Measurements from ENCODE around the gene OR10A4. TPM values are rescaled to one million over a fixed set of nuclear protein-coding genes. Genes with fewer than 3 reads are reported as not detected.
A peak's percentile ranks its signal among the peaks of the same experiment; 100 is the strongest.

The OR10A4 gene
- total RNA-seq, 1 donor from 2014 or later, result not detected

GRCh38 chr11:6925007-6925577 is 48.7 kb downstream of the OR10A4 start:
- H3K36me3 ChIP-seq (ENCODE audit: control insufficient read depth, insufficient read depth, low read length), result no peaks in the 10 kb centered on the region
- no peak for TF ChIP-seq CTCF (IDR thresholded peaks at IDR 0.05; ENCODE audit: insufficient read depth, low read length, severe bottlenecking)
- no peak overlapping the region for H3K4me3 ChIP-seq (ENCODE audit: low read depth, low read length)
- no peaks in the 10 kb centered on the region for H3K27me3 ChIP-seq (ENCODE audit: control insufficient read depth, insufficient read depth, low read length)
- FAIRE-seq (no peak), DNase-seq (ENCODE audit: low read depth) (no peak)

DNA sequence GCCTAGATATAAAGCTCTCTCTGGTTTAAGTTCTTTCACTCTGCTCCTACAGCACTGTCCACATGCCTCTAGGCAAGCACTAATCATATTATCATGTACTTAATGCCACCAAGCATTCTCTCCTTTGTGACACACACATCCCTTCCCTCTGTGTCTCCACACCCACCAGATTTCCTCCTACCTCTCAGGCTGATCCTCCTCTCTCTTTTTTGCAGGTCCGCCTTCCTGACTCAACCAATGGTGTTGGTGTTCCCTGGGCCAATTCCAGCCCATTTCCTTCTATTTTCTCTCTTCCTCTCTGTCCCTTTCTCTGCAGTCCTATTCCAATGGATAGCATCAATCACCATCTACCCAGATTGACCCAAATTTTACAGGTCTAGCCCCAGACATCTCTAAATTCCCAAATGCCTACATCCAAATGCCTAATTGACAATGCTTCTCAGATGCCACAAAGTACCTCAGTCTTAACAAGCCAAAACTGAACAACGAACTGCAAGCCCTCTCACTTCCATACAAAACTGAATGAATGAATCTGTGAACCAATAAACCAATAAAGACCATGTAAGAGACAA is 49.3 kb downstream of the OR10A4 start:
- no peaks in the 10 kb centered on the region for H3K27me3 ChIP-seq (ENCODE audit: control insufficient read depth, insufficient read depth, low read length)
- DNase-seq (ENCODE audit: low read depth) (peak; percentile 48), FAIRE-seq (no peak)
- TF ChIP-seq CTCF (IDR thresholded peaks at IDR 0.05; ENCODE audit: insufficient read depth, low read length, severe bottlenecking), result no peak
- no peaks in the 10 kb centered on the region for H3K36me3 ChIP-seq (ENCODE audit: control insufficient read depth, insufficient read depth, low read length)
- H3K4me3 ChIP-seq (ENCODE audit: low read depth, low read length), result peak overlapping the region; percentile 52

DNA sequence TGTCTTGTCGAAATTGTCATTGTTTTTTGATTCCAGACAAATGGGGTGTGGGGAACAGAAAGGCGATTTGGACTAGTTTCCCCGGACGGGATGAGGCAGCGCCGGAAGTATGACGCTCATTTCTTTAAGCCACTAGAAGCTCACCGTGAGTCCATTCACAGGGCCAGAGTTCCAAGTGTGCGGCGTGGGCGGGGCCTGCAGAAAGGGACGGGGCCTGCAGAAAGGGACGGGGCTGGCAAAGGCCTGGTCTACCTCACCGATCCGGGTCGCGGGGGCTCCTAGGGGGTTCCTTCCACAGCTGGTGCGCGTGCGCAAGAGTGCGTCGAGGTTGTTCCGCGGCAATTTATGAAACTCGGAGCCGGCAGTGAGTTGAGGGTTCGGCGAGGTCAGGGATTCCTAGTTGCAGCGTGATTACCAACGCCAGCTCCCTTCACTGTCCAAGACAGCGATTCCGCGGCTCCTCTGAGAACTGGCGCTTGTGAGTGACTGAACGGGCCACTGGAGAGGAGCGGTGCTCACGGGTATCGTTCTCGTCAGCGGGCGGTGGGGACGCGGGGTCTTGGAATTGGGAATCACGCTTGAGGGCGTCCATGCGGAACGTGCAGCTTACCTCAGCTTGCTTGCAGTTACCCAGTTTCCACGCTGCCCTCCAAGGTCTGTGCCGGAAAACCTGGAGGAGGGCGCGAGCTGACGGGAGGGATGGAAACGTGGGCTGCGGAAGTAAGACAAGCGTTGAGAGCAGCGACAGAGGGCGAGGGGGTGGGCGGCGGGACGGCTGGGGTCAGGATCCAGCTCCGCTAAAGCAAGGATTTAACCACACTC is 50.0 kb downstream of the OR10A4 start, which contains the start of gene ZNF215:
ZNF215 (plus strand) TSS at position 219 of the 822 bp plus-strand sequence. CDS start 5,847 bp downstream, outside the sequence.
- H3K36me3 ChIP-seq (ENCODE audit: control insufficient read depth, insufficient read depth, low read length), result no peaks in the 10 kb centered on the region
- H3K27me3 ChIP-seq (ENCODE audit: control insufficient read depth, insufficient read depth, low read length), result no peaks in the 10 kb centered on the region
- no peak for FAIRE-seq
- TF ChIP-seq CTCF (IDR thresholded peaks at IDR 0.05; ENCODE audit: insufficient read depth, low read length, severe bottlenecking), result no peak
- H3K4me3 ChIP-seq (ENCODE audit: low read depth, low read length), result peak within 1 kb of the TSS; percentile 52
- DNase-seq (ENCODE audit: low read depth), result peak; percentile 81

- FAIRE-seq (no peak), DNase-seq (ENCODE audit: low read depth) (no peak)
- no peak for TF ChIP-seq CTCF (IDR thresholded peaks at IDR 0.05; ENCODE audit: insufficient read depth, low read length, severe bottlenecking)
Observed at GRCh38 chr11:6927030-6927617, 50.7 kb downstream of the OR10A4 start.

More at GRCh38 chr11:6927030-6927617, 50.7 kb downstream of the OR10A4 start:
- Histone ChIP-seq H3K4me3 (ENCODE audit: low read depth, low read length) (peak overlapping the region; percentile 52), H3K27me3 (ENCODE audit: control insufficient read depth, insufficient read depth, low read length) (no peaks in the 10 kb centered on the region), H3K36me3 (ENCODE audit: control insufficient read depth, insufficient read depth, low read length) (no peaks in the 10 kb centered on the region)

Other genes with a start within 250 kb of the OR10A4 start
- 0.26 TPM in 2 replicates for gene DCHS1, start 220.8 kb upstream of the OR10A4 start, total RNA-seq
- gene MRPL17, start 193.3 kb upstream of the OR10A4 start, total RNA-seq, result 44.5 and 63.7 TPM in 2 replicates
- gene OR2AG2, start 104.6 kb upstream of the OR10A4 start, total RNA-seq, result under 0.01 TPM in 2 replicates
- not detected in 2 replicates for gene OR2AG1, start 93.6 kb upstream of the OR10A4 start, total RNA-seq
- gene OR6A2, start 76.9 kb upstream of the OR10A4 start, total RNA-seq, result under 0.01 and 0.26 TPM in 2 replicates
- gene OR10A5, start 30.9 kb upstream of the OR10A4 start, total RNA-seq, result not detected in 2 replicates
- gene OR10A2, start 13.6 kb upstream of the OR10A4 start, total RNA-seq, result not detected in 2 replicates
- 0.26 TPM in 1 of 2 replicates, not detected in the other for gene OR2D2, start 15.9 kb downstream of the OR10A4 start, total RNA-seq
- gene OR2D3, start 44.4 kb downstream of the OR10A4 start, total RNA-seq, result not detected in 2 replicates
- gene ZNF215, start 49.8 kb downstream of the OR10A4 start, total RNA-seq, result 4.7 and 6.1 TPM in 2 replicates
- gene ZNF214, start 143.7 kb downstream of the OR10A4 start, total RNA-seq, result 2.6 and 3.2 TPM in 2 replicates
- under 0.01 and 0.13 TPM in 2 replicates for gene NLRP14, start 143.9 kb downstream of the OR10A4 start, total RNA-seq
- gene RBMXL2, start 212.4 kb downstream of the OR10A4 start, total RNA-seq, result not detected in 2 replicates

Data from bronchial epithelial cell (primary cell).